ENCODE measurements around the gene DIPK1C.

DIPK1C gene

DNA sequence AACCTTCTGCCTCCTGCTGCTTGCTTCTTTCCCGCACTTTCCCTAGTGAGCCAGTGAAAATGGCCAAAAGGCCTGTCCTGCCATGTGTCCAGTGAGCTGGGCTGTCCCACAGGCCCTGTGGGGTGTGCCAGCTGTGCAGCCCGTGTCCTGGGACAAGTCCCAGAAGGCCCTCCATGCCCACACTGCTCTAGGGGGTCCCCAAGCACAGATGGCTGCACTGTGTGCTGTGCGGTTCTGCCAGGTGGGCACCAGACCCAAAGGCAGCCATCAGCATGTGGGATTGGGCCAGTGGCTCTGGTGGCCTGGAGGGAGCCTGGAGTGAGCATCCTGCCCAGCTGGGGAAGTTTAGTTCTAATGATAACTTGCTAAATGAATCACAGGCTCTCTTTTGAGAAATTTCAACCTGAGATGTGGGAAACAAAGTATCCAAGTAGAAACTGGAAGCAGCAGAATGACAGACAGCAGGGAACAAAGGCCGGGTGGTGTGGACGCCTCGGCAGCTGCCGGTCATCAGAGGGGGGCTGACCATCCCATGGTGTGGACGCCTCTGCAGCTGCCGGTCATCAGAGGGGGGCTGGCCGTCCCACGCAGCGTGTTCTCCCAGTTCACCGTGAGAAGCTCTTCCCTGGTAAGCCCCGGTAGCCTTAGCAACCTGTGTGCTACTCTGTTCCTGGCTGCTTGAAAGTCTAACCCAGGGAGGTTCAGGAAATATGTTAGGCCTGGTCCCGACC is 29.2 kb upstream of the DIPK1C start:
- no peak for DNase-seq (ENCODE audit: extremely low spot score, insufficient read length, low read depth)
- no peak for FAIRE-seq

DNA sequence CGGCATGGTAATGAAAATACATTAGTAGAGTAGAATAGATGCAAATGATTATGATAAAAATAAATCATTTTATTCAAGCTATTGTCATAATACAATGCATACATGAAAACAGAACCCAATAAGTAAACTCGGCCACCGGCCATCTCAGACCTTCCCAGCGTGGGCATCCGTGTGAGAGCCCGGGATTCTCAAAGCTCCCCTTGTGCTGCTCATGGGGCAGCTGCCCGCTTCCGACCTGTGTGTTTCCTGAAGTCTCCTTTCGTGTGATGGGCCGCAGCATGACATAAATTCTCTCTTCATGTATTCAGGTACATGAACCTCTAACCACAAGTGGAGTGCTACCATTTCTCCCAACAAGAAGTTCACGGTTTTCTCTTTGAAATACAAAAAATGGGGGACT is 25.6 kb upstream of the DIPK1C start:
- FAIRE-seq = no peak

DNA sequence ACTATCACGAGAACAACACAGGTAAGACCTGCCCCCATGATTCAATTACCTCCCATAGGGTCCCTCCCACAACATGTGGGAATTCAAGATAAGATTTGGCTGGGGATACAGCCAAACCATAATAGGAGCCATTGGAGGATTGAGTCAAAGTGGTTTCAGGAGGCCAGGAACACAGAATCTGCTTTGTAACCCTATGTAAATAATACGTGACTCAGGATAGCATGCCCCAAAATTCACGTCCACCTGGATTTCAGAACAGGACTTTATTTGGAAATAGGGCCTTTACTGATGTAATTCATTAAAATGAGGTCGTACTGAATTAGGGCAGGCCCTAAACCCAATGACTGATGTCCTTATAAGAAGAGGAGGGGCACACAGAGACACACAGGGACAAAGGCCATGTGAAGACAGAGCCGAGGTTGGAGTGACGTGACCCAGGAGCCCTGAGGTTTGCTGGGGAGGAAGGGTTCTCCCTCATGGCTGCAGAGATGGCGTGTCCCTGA is 23.1 kb upstream of the DIPK1C start:
- DNase-seq (ENCODE audit: extremely low spot score, insufficient read length, low read depth) (no peak), FAIRE-seq (no peak)

More for the DNA sequence above, 25.6 kb upstream of the DIPK1C start:
- DNase-seq (ENCODE audit: extremely low spot score, insufficient read length, low read depth) = no peak

DNA sequence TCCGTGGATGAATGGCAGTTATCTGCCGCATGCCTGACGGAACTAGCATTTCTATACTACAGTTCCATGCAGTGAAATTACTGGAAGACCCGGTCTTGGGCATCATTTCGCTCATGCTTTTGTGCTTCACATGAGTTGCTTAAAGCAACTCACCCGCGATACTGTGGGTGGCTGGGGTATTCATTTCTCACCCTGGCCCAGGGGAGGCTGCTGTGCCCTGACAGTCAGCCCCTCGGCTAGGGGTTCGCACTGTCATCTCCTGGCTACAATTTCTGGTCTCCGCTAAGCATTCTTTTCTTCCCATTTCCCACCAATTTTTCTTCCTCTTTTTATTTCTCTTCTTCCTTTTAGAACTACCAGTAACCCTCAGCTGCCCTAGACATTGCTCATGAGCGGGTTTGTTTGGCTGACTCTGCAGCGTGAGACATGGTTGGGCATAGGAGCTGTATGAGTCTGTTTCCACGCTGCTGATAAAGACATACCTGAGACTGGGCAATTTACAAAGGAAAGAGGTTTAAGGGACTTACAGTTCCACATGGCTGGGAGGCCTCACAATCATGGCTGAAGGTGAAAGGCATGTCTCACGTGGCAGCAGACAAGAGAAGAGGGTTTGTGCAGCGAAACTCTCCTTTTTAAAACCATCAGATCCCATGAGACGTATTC is 22.5 kb upstream of the DIPK1C start:
- DNase-seq (ENCODE audit: extremely low spot score, insufficient read length, low read depth) (no peak), FAIRE-seq (no peak)

DNA sequence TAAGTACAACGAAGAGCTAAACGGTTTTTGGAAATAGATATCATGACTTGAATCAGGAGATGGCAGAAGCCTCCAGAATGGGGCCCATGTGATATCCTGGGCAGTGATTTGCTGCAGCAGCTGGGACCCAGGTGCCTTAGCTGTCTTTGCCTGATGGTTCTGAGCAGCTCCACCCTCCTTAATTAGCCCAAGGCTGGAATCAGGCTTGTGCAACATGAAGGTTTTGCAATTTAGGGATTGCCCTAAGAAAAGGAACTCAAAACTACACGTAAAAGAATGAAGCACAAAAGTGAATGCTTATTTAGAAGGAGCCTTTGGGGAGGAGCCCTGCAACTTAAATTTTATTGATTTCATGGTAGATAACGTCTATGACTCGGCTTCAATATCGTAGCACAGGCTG is 21.8 kb upstream of the DIPK1C start:
- no peak for DNase-seq (ENCODE audit: extremely low spot score, insufficient read length, low read depth)
- FAIRE-seq = no peak

DNA sequence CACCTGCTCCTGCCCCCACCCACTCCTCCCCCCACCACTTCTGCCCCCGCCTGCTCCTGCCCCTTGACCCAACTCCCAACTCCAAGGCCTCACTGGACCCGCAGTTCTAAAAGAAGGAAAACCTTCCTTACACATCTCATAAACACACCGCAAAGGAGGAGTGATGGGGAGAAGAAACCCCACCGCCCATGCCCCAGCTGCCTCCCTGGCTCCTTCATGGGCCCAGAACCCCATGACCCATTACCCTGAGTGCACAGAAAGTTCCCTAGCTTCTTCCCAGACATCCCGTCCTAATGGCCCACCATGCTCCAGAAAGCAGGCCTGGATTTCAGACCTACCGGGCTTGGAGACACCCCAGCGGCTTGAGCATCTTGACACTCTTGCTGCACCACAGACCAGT is 21.2 kb upstream of the DIPK1C start:
- FAIRE-seq = no peak
- no peak for DNase-seq (ENCODE audit: extremely low spot score, insufficient read length, low read depth)

DNA sequence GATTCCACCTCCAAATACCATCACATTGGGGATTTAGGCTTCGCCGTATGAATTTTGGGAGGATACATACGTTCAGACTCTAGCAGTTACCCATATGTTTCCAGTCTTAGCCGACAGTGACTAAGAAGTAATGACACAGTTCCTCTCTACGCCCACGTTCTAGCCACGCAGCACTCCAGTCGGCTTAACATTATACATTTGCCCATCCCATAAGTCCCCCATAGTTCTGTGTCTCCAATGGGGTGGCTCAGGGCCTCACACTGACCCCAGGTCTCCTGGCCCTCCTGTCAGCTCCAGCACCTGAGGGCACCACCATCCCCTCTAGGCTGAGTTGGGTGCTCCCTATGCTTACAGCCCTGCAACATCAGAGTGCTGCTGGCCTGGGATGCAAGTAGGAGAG is 20.7 kb upstream of the DIPK1C start:
- no peak for FAIRE-seq
- DNase-seq (ENCODE audit: extremely low spot score, insufficient read length, low read depth) = no peak

DNA sequence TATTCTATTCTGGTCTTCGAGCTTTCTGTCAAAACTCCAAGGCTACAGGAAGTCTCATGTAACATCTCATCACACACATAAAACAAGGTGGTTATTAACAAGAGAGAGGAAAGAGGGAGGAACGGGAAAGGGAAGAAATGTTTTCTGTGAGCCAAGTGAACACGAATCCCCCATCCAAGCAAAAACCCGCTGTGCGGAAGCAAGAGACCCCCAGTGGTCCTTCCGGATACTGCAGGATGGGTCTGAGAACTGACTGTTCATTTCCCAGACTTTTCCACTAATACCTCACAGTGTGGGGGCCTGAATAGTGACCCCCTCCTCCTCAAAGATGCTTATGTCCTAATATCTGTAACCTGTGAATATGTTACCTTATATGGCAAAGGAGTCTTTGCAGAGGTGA is 19.0 kb upstream of the DIPK1C start:
- FAIRE-seq (no peak), DNase-seq (ENCODE audit: extremely low spot score, insufficient read length, low read depth) (no peak)

DNA sequence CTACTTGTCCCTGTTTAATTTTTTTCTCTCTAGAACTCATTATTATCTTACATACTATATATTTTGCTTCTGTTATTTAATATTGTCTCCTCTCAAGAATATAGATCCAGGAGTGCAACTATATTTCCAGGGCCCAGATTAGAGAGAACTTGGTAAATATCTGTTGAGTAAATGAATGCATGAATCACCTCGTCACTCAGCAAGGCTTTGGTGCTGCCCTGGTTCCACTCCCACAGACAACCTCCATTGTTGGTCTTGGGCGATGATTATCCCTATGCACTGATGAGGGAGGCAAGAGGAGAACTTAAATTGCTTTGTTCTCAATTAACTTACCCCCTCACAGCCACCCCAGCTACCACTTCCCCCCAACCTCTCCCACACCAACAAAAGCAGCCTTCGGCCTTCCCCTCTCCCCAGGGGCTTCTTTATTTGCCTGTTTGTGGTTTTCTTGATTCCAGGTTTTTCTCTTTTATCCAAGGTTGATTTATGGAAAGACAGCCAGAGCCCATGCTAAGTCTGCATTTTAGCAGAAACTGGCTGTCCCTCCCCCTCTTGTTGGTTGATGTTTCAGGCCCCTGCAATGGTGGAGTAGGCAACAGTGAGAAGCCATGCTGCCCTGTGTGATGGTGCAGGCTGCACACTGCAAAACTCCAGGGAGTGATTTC is 17.0 kb upstream of the DIPK1C start:
- DNase-seq (ENCODE audit: extremely low spot score, insufficient read length, low read depth) (no peak), FAIRE-seq (no peak)

DNA sequence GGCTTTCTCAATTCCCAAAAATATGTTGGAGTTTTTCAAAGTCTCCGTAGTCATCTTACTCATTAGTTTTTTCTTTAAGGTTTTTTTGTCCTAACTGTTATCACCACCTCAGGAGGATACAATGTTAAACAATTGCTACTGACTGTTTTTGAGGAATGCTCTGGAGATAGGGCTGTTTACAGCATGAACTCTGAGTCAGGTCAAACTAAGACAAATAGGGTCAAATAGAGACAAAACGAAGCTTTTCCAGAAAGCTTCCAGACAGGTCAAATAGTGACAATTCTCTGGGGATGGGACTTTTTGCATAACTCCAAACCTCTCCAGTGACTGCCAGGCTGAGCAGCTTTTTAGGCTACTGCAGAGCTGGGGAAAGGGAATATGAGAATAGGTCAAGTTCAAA is 15.2 kb upstream of the DIPK1C start:
- DNase-seq (ENCODE audit: extremely low spot score, insufficient read length, low read depth) (no peak), FAIRE-seq (no peak)

DNA sequence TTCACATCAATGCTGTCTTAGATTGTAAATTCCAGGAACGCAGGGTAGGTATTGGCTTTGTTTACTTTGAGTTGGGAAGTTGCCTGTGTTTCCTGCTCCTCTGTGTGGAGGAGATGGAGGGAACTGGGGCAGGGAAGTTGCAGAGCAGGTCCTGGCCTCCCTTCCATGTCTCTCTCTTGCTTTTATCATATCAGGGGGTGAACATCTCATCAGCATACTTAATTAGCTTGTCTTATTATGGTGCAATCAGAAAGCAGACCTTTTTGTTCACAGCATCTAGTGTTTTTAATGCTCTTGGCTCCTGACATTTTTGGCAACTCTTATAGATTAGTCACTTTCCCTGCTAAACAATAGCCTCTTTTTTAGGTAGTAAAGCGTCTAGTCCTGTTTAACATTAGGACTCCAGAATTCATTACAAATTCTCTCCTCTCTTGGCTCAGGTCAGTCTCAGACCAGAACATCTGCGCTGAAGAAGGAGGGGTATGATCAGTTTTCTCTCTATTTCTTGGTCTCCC is 11.5 kb upstream of the DIPK1C start:
- FAIRE-seq = no peak
- DNase-seq (ENCODE audit: extremely low spot score, insufficient read length, low read depth) = no peak

DNA sequence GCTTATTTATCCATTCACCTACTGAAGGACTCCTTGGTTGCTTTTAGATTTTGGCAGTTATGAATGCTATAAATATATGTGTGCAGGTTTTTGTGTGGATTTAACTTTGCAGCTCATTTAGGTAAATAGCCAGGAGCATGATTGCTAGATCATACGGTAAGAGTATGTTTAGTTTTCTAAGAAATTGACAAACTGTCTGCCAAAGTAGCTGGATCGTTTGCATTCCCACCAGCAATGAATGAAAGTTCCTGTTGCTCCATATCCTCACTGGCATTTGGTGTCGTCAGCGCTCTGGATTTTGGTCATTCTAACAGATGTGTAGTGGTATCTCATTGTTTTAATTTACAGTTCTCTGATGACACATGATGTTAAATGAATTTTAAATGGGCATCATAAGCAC is 8.7 kb upstream of the DIPK1C start:
- FAIRE-seq (no peak), DNase-seq (ENCODE audit: extremely low spot score, insufficient read length, low read depth) (no peak)

DNA sequence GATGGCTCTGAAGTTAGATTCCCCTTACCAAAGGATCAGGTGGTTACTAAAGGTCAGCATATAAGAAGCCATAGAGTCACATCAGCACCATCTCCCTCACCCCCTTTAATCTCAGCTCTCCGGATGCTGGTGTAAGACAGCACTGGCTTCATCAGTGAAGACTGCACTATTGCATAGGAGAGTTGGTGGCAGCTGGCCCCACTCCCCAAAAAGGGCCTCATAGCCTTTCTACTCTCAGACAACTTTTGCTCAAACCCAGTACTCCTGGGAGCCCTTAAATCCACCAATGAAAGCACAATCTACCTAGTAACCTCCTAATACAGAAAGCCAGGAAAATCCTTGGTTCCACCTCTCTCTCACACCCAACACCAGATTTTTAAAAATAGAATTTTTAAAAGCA is 6.9 kb upstream of the DIPK1C start:
- no peak for DNase-seq (ENCODE audit: extremely low spot score, insufficient read length, low read depth)

DNA sequence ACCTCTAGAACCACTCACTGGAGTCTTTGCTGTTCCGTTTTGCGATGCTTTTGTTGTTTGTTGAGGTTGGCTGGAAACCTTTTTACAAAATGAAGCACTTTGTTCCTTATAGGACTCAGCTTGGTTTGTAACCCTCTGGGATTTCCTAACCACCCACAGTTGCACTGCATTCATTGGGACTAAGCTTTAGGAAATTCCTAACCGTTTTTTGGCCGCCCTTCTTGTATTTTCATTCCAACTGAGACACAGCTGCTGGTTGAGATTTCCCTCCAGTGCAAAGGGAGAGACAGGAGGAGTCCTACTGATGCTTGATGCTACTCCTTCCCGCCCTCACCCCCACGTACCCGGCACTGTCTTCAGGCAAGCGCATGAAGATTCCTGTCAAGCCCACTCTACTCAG is 6.1 kb upstream of the DIPK1C start:
- no peak for FAIRE-seq

More for the DNA sequence above, 6.9 kb upstream of the DIPK1C start:
- no peak for FAIRE-seq

DNA sequence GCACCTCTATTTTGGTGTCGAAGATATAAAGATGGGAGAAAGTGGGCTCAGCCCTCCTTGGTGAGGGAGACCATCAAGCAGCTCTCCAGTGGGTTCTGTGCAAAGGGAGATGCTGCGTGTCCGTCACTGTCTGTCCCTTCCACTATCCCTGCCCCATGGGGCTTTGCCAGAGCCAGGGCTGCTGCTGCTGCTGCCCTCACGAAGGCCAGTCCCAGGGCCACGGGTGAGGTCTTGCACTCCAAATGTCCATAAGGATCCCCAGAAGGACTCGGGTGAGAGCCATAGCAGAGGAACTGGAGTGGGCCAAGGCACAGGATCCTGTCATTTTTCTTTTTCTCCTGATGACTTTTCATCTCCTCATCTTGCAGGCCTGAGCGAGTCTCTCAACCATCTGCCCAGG is 3.7 kb upstream of the DIPK1C start:
- no peak for FAIRE-seq
- DNase-seq (ENCODE audit: extremely low spot score, insufficient read length, low read depth) = no peak

More for the DNA sequence above, 6.1 kb upstream of the DIPK1C start:
- no peak for DNase-seq (ENCODE audit: extremely low spot score, insufficient read length, low read depth)

DNA sequence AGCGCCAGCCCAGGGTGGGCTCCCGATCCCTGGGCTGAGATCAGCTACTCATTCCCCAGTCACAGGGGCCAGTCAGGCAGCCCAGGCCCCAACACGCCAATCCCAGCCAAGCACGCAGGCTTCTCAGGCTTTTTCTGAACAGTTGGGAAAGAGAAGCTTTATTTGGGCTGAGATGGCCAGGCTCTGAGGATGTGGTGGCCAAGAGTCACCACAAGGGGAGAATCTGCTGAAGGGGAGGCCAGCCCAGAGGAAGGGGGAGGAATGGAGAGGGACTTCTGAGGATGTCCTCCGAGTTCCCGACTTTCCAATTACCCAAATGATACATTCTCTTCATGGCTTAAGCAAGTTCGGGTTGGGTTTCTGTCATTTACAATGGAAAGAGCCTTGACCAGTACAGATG is 2.8 kb upstream of the DIPK1C start:
- no peak for DNase-seq (ENCODE audit: extremely low spot score, insufficient read length, low read depth)
- no peak for FAIRE-seq

DNA sequence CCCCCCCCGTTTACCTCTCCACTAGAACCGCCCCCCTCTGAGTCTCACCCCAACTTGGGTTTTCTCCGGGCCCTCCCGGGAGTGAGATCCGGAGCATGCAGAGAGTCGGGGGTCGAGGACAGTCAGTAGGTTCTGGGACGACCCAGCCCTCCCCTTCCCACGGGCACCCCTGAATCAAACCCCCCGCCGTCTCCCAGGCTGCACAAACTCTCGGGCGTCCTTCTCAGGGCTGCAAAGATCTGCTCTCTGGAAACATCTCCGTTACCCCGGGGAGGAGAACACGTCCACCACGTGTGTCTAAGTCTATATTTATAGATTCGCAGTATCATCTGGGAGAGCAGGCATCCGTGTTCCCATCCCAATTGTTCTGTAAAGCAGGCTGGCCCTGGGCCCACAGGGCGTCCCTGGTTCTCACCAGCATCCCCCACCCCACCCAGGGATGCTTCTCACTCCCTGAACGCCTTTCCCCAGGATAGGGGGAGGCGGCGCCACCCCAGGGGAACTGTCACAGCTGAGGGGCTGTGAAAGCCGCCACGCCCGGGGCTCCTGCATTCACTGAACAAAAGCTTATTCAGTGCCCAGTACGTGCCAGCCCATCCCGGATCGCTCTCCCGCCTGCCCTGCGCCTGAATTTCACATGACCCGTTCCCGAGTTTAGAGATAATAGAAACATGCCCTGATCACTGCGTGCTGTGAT is 765 bp upstream of the DIPK1C start:
- FAIRE-seq (no peak), DNase-seq (ENCODE audit: extremely low spot score, insufficient read length, low read depth) (no peak)

DNA sequence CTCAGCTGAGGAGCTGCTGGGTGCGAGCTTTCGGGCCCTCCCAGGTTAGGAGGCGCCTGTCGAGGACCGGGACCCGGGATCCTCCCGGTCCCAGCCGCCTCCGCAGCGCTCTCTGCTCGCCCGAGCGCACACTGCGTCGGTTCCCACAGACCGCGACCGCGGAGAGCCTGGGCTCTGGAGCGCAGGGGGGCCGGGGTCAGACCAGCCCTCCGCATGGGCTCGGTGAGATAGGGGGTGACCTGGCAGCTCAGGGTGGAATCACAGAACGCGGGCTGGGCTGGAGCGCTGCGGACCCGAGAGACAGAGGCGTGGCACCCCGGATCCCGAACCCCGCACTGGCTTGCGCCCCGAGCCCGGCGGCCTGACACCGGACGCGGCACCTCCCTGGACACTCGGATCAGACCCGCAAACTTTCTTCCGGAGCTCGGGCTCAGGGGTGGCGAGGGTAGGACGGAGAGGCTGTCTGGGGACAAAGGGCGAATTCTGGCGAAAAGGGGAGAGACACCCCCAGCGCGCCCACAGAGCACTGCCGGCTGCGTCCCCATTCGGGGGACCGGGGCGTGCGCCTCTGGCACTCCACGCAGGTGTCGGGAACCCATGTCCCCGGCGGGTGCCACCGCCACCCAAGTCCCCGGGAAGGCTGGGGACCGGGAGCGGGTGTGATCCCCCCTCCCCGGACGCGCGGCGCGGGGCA is 612 bp downstream of the DIPK1C start:
- DNase-seq (ENCODE audit: extremely low spot score, insufficient read length, low read depth) (no peak), FAIRE-seq (no peak)

DNA sequence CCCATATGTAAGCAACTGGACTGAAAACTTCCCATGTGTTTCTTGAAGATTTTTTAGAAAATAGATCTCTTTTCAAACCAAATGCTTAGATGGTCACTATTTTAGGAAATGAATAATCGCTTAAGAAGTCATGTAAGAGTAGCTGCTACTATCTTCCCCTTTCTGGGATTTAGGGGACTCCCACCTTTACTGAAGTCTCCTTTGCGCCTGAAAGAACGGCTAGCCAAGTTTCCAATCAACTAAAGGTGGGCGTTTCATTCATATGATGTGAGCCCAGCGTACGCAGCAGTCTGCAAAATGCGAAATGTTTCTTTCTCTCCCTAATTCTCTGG is 1.1 kb downstream of the DIPK1C start:
- no peak for DNase-seq (ENCODE audit: extremely low spot score, insufficient read length, low read depth)
- no peak for FAIRE-seq

DNA sequence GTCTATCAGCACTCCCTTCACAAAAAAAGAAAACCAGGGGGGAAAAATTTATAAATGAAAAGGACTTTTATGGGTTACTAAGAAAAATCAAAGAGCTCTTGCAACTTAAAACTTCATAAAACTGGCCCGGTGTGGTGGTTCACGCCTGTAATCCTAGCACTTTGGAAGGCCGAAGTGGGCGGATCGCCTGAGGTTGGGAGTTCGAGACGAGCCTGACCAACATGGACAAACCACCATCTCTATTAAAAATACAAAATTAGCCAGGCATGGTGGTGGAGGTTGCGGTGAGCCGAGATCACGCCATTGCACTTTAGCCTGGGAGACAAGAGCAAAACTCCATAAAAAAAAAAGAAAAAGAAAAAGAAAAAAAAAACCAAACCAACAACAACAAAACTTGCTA is 1.7 kb downstream of the DIPK1C start:
- FAIRE-seq (no peak), DNase-seq (ENCODE audit: extremely low spot score, insufficient read length, low read depth) (no peak)
